ENCODE results near the gene BRD2.
A peak's percentile ranks its signal among the peaks of the same experiment; 100 is the strongest.

The BRD2 gene

DNA sequence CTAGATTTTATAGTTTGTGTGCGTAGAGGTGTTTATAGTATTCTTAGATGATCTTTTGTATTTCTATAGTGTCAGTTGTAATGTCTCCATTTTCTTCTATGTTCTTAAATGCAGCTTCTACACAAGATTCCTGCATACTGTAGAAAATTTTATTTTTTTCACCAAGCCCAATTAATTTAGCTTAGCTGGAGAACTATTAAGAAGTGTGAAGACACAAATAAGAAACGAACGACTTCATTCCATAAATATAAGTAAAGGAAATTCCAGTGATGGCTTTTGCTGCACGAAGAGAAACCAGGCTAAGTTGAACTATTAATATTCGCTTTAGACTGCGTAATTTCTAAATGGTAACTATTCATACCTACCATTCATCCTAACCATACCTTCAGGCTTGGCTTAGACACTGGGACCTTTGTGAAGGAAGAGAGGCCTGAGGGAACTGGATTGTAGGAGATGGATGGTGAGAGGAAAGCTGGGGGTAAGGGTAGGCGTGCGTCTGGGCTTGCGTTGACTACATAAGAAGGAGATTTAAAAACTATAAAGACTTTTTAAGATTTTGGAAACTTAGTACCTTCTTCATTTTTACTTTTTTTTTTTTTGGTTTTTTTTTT lies 25.1 kb downstream of the BRD2 start:
- no peak for DNase-seq (ENCODE audit: low read depth)

DNA sequence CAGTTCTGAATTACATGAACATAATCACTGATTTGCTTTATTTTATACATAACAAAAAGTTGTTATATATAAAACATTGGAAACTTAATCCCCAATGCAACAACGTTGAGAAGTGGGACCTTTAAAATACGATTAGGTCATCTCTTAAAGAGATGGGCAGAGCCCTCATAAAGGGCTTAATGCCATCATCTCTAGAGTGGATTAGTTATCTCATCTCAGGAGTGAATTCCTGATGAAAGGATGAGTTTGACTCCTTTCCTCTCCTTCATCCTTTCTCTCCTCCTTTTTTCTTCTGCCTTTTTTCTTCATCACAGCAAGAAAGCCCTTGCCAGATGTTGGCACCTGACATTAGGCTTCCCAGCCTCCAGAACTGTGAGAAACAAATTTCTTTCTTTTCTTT lies 27.1 kb downstream of the BRD2 start:
- DNase-seq (ENCODE audit: low read depth) = no peak

DNA sequence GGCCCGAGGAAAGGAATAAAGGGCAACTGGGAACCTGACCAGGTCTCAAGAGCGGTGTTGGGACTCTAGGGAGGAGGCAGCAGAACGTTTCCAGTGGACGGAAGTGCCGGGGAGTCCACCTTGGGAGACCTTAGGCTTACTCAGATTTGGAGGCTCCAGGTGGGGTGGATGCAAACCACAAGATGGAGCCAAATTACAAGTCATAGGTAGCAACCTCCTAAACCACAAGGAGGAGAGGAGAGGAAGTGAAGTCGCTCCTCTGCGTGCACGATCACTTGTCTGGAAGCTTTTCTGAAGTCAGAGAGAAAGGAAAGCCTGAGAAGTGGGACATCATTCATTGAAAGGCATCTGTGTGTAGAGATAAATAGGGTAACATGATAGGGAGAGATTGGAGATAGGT lies 31.7 kb downstream of the BRD2 start:
- peak; percentile 32 for DNase-seq (ENCODE audit: low read depth)

DNA sequence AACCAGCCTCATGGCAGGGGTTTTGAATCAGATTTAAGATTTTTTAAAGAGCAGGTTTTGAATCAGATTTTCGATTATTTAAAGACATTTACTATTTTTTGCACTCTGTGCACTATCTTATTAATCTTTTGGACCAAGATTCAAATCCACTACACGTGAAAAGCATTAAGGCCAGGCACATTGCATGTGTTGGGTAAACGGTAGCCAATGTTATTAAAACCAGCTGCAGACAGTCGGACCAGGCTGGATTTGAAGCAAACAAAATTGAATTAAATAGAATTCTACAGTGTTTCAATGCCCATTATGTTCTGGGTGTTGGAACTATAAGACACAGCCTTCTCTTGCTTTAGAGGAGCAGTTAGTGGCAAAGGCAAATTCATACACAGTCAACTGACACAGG lies 33.3 kb downstream of the BRD2 start:
- DNase-seq (ENCODE audit: low read depth) = no peak

DNA sequence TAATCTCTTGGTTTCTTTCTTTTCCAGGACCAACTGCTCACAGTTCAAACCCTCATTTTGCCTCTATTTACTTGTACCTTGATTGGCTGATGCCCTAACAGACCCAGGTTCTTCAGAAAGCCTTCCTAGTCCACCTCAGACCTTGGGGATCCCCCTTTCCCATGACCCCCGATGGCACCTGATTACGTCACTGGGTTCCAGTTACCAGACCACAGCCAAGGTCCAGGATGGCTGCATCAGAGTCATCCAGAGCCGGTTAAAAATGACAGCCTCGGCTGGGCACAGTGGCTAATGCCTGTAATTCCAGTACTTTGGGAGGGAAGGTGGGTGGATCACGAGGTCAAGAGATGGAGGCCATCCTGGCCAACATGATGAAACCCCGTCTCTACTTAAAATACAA lies 36.5 kb downstream of the BRD2 start:
- DNase-seq (ENCODE audit: low read depth) = no peak

DNA sequence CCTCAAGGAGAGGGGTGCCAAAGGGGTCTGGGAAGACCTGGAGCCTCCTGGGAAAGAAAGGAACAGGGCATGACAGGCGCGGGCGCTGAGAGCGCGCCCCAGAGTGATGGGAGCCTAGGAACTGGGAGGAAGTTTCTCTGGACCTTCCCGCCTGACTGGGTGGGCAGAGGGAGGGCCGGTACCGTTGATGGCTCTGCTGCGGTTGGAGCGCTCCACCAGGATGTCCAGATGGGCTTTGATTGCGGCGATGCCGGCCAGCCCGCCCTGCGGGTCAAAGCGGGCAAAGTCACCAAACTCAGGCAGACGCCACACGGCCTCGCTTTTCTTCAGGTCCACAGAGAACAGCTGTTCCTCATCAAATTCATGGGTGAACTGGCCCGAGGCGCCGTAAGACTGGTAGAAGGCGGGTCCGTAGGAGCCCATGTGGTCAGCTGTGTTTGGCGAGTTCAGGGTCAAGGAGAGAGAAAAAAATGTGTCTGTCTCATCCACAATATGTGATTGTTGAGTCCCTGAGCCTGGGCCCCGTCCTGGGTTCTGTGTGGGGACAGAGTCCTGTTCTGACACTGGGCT lies 39.5 kb downstream of the BRD2 start:
- no peak for DNase-seq (ENCODE audit: low read depth)

DNA sequence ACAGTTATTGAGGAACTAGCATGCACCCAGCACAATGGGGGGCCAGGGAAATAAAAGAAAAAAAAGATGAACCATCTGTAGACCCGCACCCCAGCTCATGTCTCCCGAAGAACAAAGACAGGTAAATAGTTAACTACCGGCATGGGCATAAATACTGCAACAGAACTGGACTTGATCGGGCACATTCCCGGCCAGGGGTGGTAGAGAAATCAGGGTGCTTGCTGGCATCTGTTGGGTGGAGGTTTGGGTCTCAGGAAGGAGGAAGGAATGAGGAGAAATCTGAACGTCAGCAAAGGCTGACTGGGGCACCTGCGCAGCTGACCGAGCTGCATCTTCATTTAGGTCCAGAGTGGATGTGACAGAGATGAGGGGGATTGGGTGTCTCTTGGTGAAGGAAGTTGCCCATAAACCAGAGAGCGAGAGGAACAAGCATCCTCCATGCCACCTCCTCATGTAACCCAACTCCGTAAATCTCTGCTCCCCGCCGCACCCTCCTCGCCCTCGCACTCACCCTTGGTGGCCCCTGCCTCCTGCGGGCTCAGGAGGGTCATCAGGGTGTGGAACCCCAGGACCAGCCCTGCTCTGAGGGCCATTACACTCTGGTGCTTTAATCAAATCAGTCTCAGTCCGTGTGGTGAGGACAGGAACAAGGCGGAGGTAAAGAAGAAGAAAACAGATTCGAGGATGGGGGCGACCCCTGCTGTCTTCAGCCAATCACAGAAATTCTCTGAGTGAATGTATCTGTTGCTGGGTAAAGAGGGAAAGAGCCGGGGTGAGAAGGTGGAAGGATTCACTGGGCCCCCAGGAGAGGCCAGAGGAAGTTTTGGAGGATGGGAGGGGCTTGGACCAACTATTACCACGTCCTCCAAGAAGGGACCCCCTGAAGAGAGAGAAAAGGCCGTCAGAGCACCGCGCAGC lies 40.8 kb downstream of the BRD2 start, which contains the start of gene HLA-DOA:
HLA-DOA (minus strand) TSS at position 648 of the 918 bp plus-strand sequence.
- peak; percentile 45 for DNase-seq (ENCODE audit: low read depth)

DNA sequence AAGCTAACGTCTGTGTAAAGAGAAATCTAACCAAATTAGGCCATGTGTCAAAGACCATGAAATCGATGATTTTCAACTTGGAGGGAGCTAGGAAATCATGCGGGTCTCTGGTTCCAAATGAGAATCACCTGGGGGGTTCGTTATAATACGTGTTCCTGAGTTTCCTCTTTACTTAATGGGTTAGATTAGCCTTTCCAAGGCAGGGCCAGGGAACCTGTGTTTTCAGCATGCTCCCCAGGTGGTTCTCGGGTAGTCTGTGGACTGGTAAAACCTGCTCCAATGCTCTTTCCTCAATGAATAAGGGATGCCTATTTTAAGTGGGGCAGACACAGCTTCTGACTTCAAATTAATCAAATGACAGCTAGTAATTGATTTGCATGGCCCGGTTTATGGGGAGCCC lies 42.0 kb downstream of the BRD2 start:
- DNase-seq (ENCODE audit: low read depth) = no peak

DNA sequence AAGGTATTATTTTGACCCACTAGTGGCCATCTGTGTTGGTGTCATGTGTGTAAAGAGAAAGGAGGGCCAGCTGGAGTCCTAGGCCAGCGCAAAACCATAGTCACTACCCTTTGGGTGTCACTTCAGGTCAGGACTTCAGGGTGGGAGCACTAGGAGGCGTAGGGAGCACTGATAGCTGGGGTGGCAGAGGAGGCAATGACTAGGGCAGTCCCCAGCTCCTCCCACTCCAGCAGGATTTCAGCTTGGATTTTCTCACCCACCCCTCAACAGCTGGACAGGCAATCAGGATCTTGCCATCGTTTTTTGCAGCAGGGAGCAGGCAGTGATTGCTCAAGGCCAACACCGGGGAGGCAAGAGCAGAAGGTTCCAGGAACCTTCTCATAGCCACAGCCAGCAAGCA lies 45.2 kb downstream of the BRD2 start:
- DNase-seq (ENCODE audit: low read depth) = no peak

DNA sequence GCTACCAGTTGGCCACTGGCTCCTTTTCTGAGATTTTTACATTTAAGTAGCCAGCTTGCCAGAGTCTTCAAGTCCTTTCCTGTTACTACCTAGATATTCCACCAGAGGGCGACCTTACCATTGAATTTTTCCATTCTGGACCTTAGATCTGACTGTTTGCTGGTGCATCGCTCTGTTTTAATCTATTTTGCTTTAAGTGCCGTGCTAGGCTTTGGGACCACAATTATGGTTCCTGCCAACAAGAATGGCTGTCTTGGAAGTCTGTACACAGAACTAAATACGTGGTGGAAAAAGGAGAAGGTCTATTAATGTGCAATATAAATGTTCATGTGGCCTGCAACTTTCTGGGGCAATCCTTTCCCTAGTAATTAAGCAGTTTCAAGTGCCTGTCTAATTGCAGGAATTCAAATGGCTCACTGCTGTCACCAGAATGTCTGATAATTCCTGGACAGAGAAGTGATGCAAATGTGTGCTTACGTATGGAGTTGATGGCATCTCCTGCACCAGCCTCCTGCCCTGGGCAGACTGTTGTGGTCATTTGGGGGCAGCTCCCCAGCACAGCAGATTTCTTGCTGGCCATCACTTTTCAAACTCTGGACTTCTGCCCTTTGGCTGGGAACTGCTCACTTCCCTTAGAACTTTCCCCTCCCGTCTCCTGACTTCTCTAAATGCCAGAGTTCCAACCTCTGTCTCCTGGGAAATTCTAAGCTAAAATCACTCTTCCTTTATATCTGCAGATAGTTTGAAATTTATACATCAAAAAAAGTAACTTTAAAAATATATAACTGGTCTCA lies 46.6 kb downstream of the BRD2 start:
- peak; percentile 79 for DNase-seq (ENCODE audit: low read depth)

DNA sequence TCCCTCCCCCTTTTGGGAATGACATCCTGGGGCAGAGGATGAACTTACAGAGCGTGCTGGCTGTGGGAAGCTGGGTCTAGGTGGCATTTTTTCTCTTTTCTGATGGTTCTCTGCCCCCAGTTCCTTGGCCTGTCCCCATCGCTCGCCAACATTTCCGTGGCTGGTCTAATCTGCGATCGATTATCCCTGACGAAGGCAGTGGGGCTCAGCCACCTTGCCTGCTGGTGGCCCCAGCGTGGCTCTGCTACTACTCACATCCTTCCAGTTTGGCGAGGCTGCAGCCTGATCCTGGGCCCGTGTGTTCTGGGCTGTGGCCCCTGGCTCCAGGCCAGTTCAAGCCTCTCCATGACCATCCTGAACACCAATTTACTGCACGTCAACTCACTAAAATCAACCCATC lies 47.4 kb downstream of the BRD2 start:
- no peak for DNase-seq (ENCODE audit: low read depth)

DNA sequence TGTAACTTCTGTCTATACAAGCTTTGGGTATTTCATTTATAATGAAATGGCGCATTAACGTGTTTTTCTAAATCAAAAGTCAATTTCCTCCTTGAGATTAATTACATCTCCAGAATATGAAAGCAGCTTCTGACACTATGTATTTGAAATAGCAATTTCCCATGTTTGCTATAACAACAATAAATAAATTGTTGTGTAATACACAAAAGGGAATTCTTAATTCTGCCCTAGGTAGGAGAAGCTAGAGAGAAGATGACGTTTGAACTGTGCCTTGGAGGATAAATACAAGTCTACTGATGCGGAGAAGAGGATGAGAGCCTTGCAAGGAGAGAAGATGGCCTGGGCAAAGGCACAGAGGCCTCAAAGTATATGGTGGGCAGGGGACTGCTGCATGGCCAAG lies 48.6 kb downstream of the BRD2 start:
- DNase-seq (ENCODE audit: low read depth) = no peak

DNA sequence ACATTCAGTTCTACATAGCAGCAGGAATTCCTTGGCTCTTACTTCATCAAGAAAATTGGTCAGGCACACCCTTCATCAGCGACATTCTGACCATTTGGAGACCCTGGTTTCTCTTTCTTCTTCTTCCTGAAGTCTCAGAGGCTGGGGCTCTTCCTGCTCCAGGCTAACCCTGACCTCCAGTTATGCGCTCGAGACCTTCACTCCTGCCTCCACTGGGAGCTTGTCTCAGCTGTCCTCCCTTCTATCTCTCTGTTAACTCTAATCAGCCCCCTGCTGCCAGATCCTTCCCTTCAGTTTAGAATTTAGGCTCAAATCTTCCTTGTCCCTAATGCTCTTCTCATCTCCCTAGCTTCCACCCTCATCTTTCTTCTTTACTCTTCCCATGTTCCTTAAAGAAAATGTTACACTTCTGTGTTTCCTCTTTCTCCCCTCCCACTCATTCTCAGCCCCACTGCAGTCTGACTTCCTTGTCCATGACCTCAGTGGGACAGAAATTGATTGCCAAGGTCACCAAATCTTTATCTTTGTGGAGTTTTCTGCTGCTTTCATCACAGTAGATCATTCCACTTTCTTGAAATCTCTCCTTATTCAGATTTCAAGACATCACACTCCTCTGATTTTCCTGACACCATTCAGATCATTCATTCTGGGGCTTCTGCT lies 49.4 kb downstream of the BRD2 start:
- no peak for DNase-seq (ENCODE audit: low read depth)

DNA sequence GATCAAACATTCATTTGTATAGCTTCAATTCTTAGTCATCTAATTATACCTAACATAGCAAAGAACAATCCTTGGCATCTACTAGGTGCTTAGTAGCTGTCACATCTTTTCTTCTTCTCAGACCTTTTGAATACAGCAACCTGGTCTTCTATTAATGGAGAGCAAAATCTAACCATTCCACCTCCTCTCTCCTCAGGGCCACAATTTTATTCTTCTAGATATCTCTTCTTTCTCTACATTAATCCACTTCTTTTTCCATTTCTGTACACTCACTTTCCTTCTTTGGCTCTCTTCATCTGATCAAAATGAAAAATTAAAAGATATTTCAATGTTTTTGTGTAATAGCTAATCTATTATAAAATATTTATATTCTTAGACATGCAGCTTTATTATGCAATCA lies 50.0 kb downstream of the BRD2 start:
- DNase-seq (ENCODE audit: low read depth) = no peak

DNA sequence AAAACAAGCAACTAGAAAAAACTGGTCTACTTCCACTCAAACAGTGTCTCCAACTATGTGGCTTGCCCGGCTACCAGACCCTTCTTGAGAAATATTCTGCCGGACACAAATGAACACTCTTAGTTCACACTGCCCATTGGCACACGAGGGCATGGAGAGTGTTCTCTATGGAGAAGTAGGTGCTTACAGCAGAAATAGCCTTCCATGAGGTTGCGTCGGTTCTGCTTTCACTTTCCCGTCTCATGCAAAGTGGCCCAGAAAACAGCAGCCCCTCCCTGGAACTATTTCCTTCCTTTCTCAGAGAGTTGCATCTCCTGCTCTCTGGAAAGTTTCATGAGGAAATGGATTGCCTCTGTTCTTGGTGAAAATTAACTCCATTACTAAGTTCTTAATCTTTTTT lies 50.5 kb downstream of the BRD2 start:
- DNase-seq (ENCODE audit: low read depth) = peak; percentile 39

DNA sequence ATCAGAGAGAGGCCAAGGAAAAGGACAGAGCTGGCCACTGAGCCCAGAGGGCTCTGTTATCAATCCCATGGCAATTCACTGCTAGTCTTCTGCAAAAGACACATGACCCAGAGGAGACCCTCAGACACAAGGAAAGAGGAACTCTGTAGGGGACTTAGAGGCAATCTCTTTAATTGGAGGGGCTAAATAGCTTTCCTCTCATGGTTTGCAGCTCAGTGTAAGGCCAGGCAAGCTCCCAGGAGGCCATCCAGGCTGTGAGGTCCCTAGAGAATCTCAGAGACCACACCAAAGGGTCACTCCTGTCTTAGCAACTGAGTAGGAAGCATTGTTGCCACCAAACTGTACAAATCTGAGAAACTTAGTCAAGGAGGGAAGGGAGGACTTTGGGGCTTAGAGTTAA lies 51.0 kb downstream of the BRD2 start:
- DNase-seq (ENCODE audit: low read depth) = no peak

DNA sequence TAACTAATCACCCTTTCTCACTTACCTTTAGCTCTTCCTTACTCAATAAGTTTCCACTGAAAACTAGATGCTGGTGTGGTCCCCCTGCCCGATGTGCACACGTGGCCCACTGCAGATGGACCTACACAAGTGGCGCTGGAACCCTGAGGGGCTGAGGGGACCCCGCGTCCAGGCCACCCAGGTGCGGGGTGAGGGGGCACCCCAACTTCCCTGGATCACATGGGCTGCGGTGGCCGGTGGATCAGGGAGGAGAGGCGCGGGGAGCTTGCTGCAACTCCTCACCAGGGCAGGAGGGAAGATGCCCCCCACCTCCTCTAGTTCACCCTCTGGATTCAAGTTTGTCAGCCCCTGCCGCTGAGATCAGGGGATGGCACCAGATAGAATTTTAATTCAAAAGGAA lies 53.5 kb downstream of the BRD2 start:
- DNase-seq (ENCODE audit: low read depth) = no peak

DNA sequence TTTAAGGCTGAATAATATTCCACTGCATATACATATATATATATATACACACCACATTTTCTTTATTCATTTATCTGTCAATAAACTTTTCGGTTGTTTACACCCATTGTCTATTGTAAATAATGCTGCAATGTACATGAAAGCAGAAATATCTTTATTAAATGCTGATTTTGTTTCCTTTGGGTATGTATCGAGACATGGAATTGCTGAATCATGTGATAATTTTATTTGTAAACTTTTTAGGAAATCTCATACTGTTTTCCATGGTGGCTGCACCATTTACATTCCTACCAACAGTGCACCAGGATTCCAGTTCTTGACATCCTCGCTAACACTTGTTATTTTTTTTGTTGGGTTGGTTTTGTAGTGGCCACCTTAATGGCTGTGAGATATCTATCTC lies 55.1 kb downstream of the BRD2 start:
- no peak for DNase-seq (ENCODE audit: low read depth)

DNA sequence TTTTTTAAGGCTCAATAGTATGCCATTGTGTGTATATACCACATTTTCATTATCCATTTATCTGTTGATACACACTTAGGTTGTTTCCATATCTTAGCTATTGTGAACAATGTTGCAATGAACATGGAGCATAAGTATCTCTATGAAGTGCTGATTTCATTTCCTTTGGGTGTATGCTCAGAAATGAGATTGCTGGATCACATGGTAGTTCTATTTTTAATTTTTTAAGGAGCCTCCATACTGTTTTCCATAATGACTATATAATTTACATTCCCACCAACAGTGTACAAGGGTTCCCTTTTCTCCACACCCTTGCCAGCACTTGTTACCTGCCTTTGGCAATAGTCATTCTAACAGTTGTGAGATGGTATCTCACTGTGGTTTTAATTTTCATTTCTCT lies 56.1 kb downstream of the BRD2 start:
- DNase-seq (ENCODE audit: low read depth) = no peak

DNA sequence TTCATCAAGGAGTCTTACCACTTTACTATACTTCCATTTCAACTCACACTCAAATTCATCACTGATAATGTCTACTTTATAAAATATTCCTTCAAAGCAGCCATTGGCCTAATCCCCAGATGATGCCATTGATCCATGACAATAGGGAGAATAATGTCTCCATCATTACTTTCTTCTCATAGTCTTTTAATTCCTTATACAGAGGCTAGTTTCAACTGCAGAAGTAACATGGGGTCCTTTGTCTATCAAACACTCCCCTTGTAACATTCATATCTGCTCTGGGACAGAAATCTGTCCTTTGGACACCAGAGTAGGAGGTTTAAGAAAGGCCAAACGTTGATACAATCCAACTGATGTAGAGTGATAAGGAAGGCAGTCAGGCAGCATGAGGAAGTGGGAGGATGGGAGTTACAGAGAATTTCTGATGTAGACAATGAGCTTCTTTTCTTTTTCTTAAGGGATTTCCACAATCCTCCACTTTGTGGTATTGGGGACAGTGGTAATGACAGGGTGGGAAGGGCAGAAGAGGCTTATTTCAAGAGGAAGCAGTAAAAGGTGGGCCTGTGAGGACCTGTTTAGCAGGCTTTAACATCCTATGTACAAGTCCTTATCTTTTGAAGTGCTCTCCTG lies 59.9 kb downstream of the BRD2 start:
- no peak for DNase-seq (ENCODE audit: low read depth)
